Mesenchymal stem cell (in vitro differentiated cells and primary cell): Measurements from ENCODE around the gene NME1. TPM values are rescaled to one million over a fixed set of nuclear protein-coding genes. Genes with fewer than 3 reads are reported as not detected.
"Not testable (repeated sequence)": the region's sequence is repeated elsewhere in the genome, so short reads cannot be mapped to it uniquely, and the experiment has no call there.

ENCODE experiments used
- DNase-seq: peaks from one replicate; pipeline ENCODE4 v3.0.0-alpha.2; 2013
- H2AFZ ChIP-seq: one replicate; pipeline ENCODE4 v1.6.1; 2013; ENCODE audit warnings: low read depth, mild to moderate bottlenecking, control low read depth, inconsistent platforms, low read length, moderate library complexity
- H2AK5ac ChIP-seq: 2 replicates; pipeline ENCODE4 v1.6.1; 2013; ENCODE audit warnings: low read length, moderate library complexity, mild to moderate bottlenecking, inconsistent platforms; ENCODE audit not compliant: severe bottlenecking
- H2BK120ac ChIP-seq: one replicate; pipeline ENCODE4 v1.6.1; 2013; ENCODE audit warnings: low read depth, mild to moderate bottlenecking, inconsistent platforms, low read length, moderate library complexity
- H2BK12ac ChIP-seq, 2 experiments: one replicate each; pipeline ENCODE4 v1.6.1; 2013; ENCODE audit warnings: inconsistent platforms in 2 of 2, low read length in 2 of 2, mild to moderate bottlenecking in 2 of 2, moderate library complexity in 2 of 2, control low read depth in 1 of 2
- H2BK15ac ChIP-seq: one replicate; pipeline ENCODE4 v1.6.1; 2013; ENCODE audit warnings: mild to moderate bottlenecking, low read depth, inconsistent platforms; ENCODE audit not compliant: poor library complexity, severe bottlenecking
- H2BK5ac ChIP-seq: 2 replicates; pipeline ENCODE4 v1.6.1; 2013; ENCODE audit warnings: low read depth, mild to moderate bottlenecking, low read length, control low read depth, inconsistent platforms; ENCODE audit not compliant: poor library complexity, severe bottlenecking
- H3K14ac ChIP-seq, 2 experiments: one replicate each; pipeline ENCODE4 v1.6.1; 2013; ENCODE audit warnings: inconsistent platforms in 2 of 2, low read length in 2 of 2, control low read depth in 1 of 2, mild to moderate bottlenecking in 1 of 2, moderate library complexity in 1 of 2
- H3K18ac ChIP-seq, 2 experiments: one replicate each; pipeline ENCODE4 v1.6.1; 2013; ENCODE audit warnings: inconsistent platforms in 2 of 2, low read length in 2 of 2, control low read depth in 1 of 2, low read depth in 1 of 2, mild to moderate bottlenecking in 1 of 2
- H3K23ac ChIP-seq, 2 experiments: one replicate each; pipeline ENCODE4 v1.6.1; 2013; ENCODE audit warnings: inconsistent platforms in 2 of 2, low read length in 2 of 2, mild to moderate bottlenecking in 2 of 2, moderate library complexity in 2 of 2, control low read depth in 1 of 2
- H3K27ac ChIP-seq: 2 replicates; pipeline ENCODE4 v1.5.1; 2013; ENCODE audit warnings: mild to moderate bottlenecking, moderate library complexity, low read length, control low read depth, inconsistent platforms; ENCODE audit not compliant: poor library complexity, severe bottlenecking
- H3K27me3 ChIP-seq, 2 experiments: 2 replicates each; pipeline versions ENCODE4 v1.6.1 to v1.7.0; 2013; ENCODE audit warnings: low read length in 2 of 2, mild to moderate bottlenecking in 2 of 2, moderate library complexity in 2 of 2, control low read depth in 1 of 2, inconsistent platforms in 1 of 2; ENCODE audit not compliant: control insufficient read depth in 1 of 2, insufficient read depth in 1 of 2
- H3K36me3 ChIP-seq, 2 experiments: 2 replicates each; pipeline versions ENCODE4 v1.6.1 to v1.7.0; 2013; ENCODE audit warnings: low read length in 2 of 2, control low read depth in 1 of 2, inconsistent platforms in 1 of 2, low read depth in 1 of 2, mild to moderate bottlenecking in 1 of 2; ENCODE audit not compliant: insufficient read depth in 2 of 2, control insufficient read depth in 1 of 2
- H3K4ac ChIP-seq, 2 experiments: one replicate each; pipeline ENCODE4 v1.6.1; 2013; ENCODE audit warnings: inconsistent platforms in 2 of 2, low read length in 2 of 2, mild to moderate bottlenecking in 2 of 2, moderate library complexity in 2 of 2, control low read depth in 1 of 2, low read depth in 1 of 2
- H3K4me1 ChIP-seq: 2 replicates; pipeline ENCODE4 v1.6.1; 2013; ENCODE audit warnings: low read depth, low read length, control low read depth; ENCODE audit not compliant: control insufficient read depth, insufficient read depth
- H3K4me2 ChIP-seq: 2 replicates; pipeline ENCODE4 v1.6.1; 2013; ENCODE audit warnings: low read length, mild to moderate bottlenecking, inconsistent platforms; ENCODE audit not compliant: poor library complexity, severe bottlenecking
- H3K4me3 ChIP-seq, 2 experiments: 2 replicates each; pipeline versions ENCODE4 v1.5.1 to v1.7.0; 2013; ENCODE audit warnings: low read length in 2 of 2, mild to moderate bottlenecking in 2 of 2, control low read depth in 1 of 2, low read depth in 1 of 2; ENCODE audit not compliant: insufficient read depth in 1 of 2
- H3K79me1 ChIP-seq: replicated peaks from 2 replicates; pipeline ENCODE4 v1.6.1; 2013; ENCODE audit warnings: mild to moderate bottlenecking, control low read depth, low read length, inconsistent platforms; ENCODE audit not compliant: poor library complexity, severe bottlenecking
- H3K9ac ChIP-seq: 2 replicates; pipeline ENCODE4 v1.7.0; 2013; ENCODE audit warnings: mild to moderate bottlenecking, low read length, moderate library complexity
- H3K9me3 ChIP-seq: 2 replicates; pipeline ENCODE4 v1.7.0; 2013; ENCODE audit warnings: mild to moderate bottlenecking, low read length; ENCODE audit not compliant: control insufficient read depth
- H4K8ac ChIP-seq: one replicate; pipeline ENCODE4 v1.6.1; 2013; ENCODE audit warnings: inconsistent platforms, mild to moderate bottlenecking, low read length, moderate library complexity
- H4K91ac ChIP-seq: one replicate; pipeline ENCODE4 v1.6.1; 2013; ENCODE audit warnings: mild to moderate bottlenecking, low read length, inconsistent platforms
- WGBS: methylation state at CpG from one replicate; pipeline ENCODE4 v1.1.7; 2013; ENCODE audit warnings: mixed read lengths; 5-methylcytosine and 5-hydroxymethylcytosine counted together
- polyA plus RNA-seq, 2 experiments: library from polyadenylated mRNA; stranded (reverse); fragments of 200-250 nt; gene quantifications; one replicate each; pipeline ENCODE4 v1.2.3, GENCODE V29; 2013

The NME1 gene
- polyA plus RNA-seq (2013, experiment 1 of 2): 147 TPM
- polyA plus RNA-seq (2013, experiment 2 of 2): 158 TPM

DNA sequence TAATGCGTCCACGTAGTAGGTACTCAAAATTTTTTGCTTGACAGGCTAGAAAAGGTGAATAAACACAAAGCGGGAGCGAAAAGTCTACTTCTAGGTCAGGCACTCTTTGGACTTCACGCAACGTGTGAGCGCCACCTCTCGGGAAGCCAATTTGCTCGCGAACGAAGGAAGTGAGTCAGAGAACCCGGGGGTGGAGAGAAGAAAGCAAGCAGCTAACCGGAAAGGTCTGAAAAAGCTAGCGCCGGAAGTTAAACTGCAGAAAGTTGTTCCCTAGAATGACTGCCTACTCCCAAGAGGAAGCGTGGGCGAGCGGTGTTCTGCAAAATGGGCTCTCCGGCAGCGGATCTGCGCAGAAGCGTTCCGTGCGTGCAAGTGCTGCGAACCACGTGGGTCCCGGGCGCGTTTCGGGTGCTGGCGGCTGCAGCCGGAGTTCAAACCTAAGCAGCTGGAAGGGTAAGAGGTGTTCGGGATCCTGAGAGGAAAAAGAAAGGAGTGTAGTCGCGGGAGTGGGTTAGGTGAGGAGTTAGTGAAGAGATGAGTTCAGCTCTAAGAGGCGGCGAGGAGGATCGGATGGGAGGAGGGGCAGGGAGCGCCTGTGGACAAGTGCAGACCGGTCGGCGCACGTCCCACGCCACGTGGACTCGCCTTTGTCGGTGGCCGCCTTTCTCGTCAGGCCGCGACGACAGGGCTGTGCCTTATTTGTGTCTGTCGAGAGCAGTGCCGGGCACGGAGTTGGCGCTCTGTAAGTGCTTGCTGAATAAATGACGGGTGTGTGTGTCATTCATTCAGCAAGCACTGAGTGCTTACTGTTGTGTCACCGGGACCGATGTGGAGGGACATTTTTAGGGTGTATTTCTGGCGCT lies at the start of gene NME1:
Gene NME1 (plus strand): TSS at position 350 of the 863 bp plus-strand sequence. CDS start 2,096 bp downstream, outside the sequence.
- H3K27me3 ChIP-seq: no peaks in the 10 kb centered on the region
- peak within 1 kb of the TSS; percentile 91 for H3K27ac ChIP-seq
- H4K8ac ChIP-seq: peak within 1 kb of the TSS; percentile 94
- peak within 1 kb of the TSS; percentile 80 for H2AFZ ChIP-seq
- peak within 1 kb of the TSS; percentile 54 for H2AK5ac ChIP-seq
- H4K91ac ChIP-seq: peak within 1 kb of the TSS; percentile 82
- no peaks in the 10 kb centered on the region for H3K9me3 ChIP-seq
- H3K79me1 ChIP-seq: peaks cover 4% of the 10 kb centered on the region
- peak within 1 kb of the TSS in 1 of 2 experiments; percentile 98 for H3K14ac ChIP-seq
- peak within 1 kb of the TSS; percentile 77 to 88 for H3K18ac ChIP-seq
- H2BK12ac ChIP-seq: no peak within 1 kb of the TSS
- no peak within 1 kb of the TSS for H2BK15ac ChIP-seq
- H3K36me3 ChIP-seq: peaks cover 4 to 25% of the 10 kb centered on the region in 2 experiments
- peak within 1 kb of the TSS; percentile 24 to 94 for H3K4ac ChIP-seq
- WGBS: under 1% methylated on average over 60 of the region's 60 CpGs
- H3K4me1 ChIP-seq: peaks cover 6% of the 10 kb centered on the region
- peak within 1 kb of the TSS; percentile 66 for H2BK5ac ChIP-seq
- H3K4me3 ChIP-seq: peak within 1 kb of the TSS; percentile 90 to 98
- H3K9ac ChIP-seq: peak within 1 kb of the TSS; percentile 92
- H3K23ac ChIP-seq: peak within 1 kb of the TSS in 1 of 2 experiments; percentile 92
- peak; percentile 100 for DNase-seq
- H2BK120ac ChIP-seq: peak within 1 kb of the TSS; percentile 42
- peak within 1 kb of the TSS; percentile 82 for H3K4me2 ChIP-seq

DNA sequence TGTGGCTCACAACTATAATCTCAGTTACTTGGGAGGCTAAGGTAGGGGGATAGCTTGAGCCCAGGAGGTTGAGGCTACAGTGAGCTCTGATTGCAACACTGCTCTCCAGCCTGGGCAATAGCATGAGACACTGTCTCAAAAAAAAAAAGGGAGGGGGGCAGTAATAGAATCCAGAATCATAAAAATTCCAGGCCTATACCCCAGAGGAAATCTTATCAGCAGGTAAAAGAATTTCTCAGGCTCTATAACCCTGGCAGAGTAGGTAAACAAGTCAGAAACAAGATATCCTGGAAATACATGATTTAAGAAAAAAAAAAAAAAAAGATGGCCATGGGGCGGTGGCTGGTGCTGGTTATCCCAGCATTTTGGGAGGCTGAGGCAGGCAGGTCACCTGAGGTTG lies 45.6 kb upstream of the NME1 start:
- no peak for DNase-seq
- WGBS: 100% methylated on average over 1 of the region's 1 CpG
- no peak overlapping the region for H2AK5ac ChIP-seq
- no peak overlapping the region for H3K14ac ChIP-seq
- no peaks in the 10 kb centered on the region for H3K9me3 ChIP-seq
- no peak overlapping the region for H3K4ac ChIP-seq
- no peak overlapping the region for H2BK5ac ChIP-seq
- H3K27me3 ChIP-seq: no peaks in the 10 kb centered on the region
- H2BK120ac ChIP-seq: no peak overlapping the region
- H4K91ac ChIP-seq: no peak overlapping the region
- peaks cover 0 to 11% of the 10 kb centered on the region in 2 experiments for H3K36me3 ChIP-seq
- no peak overlapping the region for H2BK15ac ChIP-seq
- H3K4me1 ChIP-seq: peaks cover 18% of the 10 kb centered on the region
- no peak overlapping the region for H3K4me2 ChIP-seq
- H4K8ac ChIP-seq: no peak overlapping the region
- H3K18ac ChIP-seq: no peak overlapping the region
- H3K9ac ChIP-seq: no peak overlapping the region
- H2AFZ ChIP-seq: no peak overlapping the region
- H3K79me1 ChIP-seq: peaks cover 6% of the 10 kb centered on the region
- H3K23ac ChIP-seq: no peak overlapping the region
- H3K4me3 ChIP-seq: no peak overlapping the region
- no peak overlapping the region for H2BK12ac ChIP-seq
- no peak overlapping the region for H3K27ac ChIP-seq

DNA sequence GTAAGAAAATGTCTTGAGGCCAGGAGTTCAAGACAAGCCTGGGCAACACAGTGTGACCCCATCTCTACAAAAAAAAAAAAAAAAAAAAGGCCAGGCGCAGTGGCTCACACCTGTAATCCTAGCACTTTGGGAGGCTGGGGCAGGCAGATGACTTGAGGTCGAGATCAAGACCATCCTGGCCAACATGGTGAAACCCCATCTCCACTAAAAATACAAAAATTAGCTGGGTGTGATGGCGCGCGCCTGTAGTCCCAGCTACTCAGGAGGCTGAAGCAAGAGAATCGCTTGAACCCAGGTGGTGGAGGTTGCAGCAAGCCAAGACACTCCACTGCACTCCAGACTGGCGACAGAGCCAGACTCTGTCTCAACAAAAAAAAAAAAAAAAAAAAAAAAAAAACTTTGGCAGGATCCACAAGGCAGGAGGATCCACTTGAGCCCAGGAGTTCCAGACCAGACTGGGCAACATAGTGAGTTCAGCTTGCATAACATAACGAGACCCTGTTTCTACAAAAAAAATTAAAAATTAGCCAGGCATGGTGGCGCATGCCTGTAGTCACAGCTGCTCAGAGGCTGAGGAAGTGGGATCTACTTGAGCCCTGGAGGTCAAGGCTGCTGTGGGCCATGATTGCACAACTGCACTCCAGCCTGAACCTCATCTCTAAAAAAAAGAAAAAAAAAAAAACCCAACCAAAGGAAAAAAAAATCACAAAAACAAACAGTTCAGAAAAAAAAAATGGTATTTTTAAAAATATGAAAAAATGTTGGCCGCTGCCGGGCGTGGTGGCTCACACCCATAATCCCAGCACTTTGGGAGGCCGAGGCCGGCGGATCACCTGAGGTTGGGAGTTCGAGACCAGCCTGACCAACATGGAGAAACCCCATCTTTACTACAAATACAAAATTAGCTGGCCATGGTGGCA lies 40.8 kb upstream of the NME1 start:
- H2BK120ac ChIP-seq, H3K4ac ChIP-seq, H3K79me1 ChIP-seq, H2BK15ac ChIP-seq, H2BK12ac ChIP-seq, H4K91ac ChIP-seq, H3K36me3 ChIP-seq, H2AK5ac ChIP-seq, H2BK5ac ChIP-seq, H3K9ac ChIP-seq, H2AFZ ChIP-seq, H3K4me3 ChIP-seq, H3K9me3 ChIP-seq, H3K4me2 ChIP-seq, H3K14ac ChIP-seq, H3K27ac ChIP-seq, H4K8ac ChIP-seq, H3K27me3 ChIP-seq, H3K23ac ChIP-seq: not testable (repeated sequence)
- peak overlapping the region in 1 of 2 experiments; percentile 40 for H3K18ac ChIP-seq
- WGBS: 98% methylated on average over 15 of the region's 16 CpGs
- peak; percentile 65 for DNase-seq
- H3K4me1 ChIP-seq: peaks cover 16% of the 10 kb centered on the region
